LNCAP (cell line): Measurements from ENCODE around the gene CCT2.

Source experiments
- CTCF ChIP-seq: fragments of 450-650 bp; IDR thresholded peaks from 2 replicates; pipeline ENCODE4 v1.5.1; 2017; ENCODE audit warnings: mild to moderate bottlenecking

CCT2 gene

GRCh38 chr12:69570545-69571399 is 14.5 kb upstream of the CCT2 start:
- TF ChIP-seq CTCF: peak; percentile 84

GRCh38 chr12:69575346-69575745 is 9.9 kb upstream of the CCT2 start:
- TF ChIP-seq CTCF: no peak

DNA sequence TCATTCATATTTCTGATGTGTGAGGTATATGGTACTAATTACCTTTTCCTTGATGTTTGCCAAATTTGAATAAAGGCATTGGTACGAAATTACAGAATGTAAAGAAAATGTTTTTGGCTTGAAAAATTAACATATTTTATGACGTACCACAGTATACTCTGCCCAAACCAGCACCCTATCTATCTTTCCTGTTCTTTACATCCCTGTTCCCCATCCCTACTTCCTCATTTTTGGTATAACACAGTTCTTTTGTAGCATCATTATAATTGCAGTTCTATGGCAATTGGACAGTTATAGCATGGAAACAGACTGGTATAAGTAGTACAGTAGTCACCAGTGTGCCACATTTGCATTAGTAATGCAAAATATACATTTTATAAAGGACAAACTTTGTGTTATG is 7.0 kb upstream of the CCT2 start:
- TF ChIP-seq CTCF: no peak

DNA sequence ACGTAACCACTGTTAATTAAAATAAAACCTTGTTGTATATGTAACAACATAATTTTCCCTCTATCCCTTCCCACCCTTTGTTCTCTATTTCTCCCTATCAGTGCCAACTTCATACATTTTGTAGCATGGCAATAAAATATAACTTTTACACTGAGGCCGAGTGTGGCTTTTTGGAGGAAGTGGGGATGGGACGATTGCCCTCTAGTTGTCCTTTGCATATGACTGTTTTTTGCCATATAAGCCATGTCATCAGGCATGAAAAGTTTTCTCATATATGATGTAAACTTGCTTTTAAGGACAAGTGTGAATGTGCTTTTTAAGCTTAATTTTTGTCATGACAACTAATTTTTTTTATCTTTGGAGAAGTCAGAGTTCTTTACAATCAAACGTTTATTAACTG is 6.2 kb upstream of the CCT2 start:
- TF ChIP-seq CTCF: no peak

- no peak for TF ChIP-seq CTCF
These were observed 5.2 kb upstream of the CCT2 start for GRCh38 chr12:69580074-69580473.

GRCh38 chr12:69583203-69583602 is 2.1 kb upstream of the CCT2 start:
- no peak for TF ChIP-seq CTCF

GRCh38 chr12:69588527-69588926 is 3.3 kb downstream of the CCT2 start:
- TF ChIP-seq CTCF: no peak

- TF ChIP-seq CTCF: no peak
These were observed 3.8 kb downstream of the CCT2 start for GRCh38 chr12:69589082-69589481.
